NCI-H774 (cell line): ENCODE measurements around the gene SRP19.
"Not testable (repeated sequence)": the region's sequence is repeated elsewhere in the genome, so short reads cannot be mapped to it uniquely, and the experiment has no call there.

Experiments
- DNase-seq: peaks from one replicate; lab custom pipeline; 2025; lab: John Stamatoyannopoulos, UW

Gene SRP19

GRCh38 chr5:112860929-112861637 is at the start of gene SRP19:
TSS of gene SRP19 (plus strand) at chr5:112861287. CDS start at chr5:112861377, 90 bp downstream.
- peak; percentile 94 for DNase-seq

GRCh38 chr5:112812549-112812948 is 48.5 kb upstream of the SRP19 start:
- DNase-seq, result no peak

- no peak for DNase-seq
These were observed 40.8 kb upstream of the SRP19 start for GRCh38 chr5:112820246-112820645.

GRCh38 chr5:112822456-112822855 is 38.6 kb upstream of the SRP19 start:
- DNase-seq, result no peak

GRCh38 chr5:112823181-112823580 is 37.9 kb upstream of the SRP19 start:
- DNase-seq, result no peak

GRCh38 chr5:112823656-112824055 is 37.4 kb upstream of the SRP19 start:
- no peak for DNase-seq

GRCh38 chr5:112824197-112824596 is 36.9 kb upstream of the SRP19 start:
- DNase-seq, result no peak

GRCh38 chr5:112830378-112830777 is 30.7 kb upstream of the SRP19 start:
- no peak for DNase-seq

- no peak for DNase-seq
These were observed 27.1 kb upstream of the SRP19 start for GRCh38 chr5:112833971-112834370.

- DNase-seq, result no peak
These were observed 16.6 kb upstream of the SRP19 start for GRCh38 chr5:112844489-112844888.

- no peak for DNase-seq
These were observed 14.5 kb upstream of the SRP19 start for GRCh38 chr5:112846556-112846955.

- DNase-seq, result no peak
These were observed 13.8 kb upstream of the SRP19 start for GRCh38 chr5:112847306-112847705.

- peak; percentile 54 for DNase-seq
These were observed 12.8 kb upstream of the SRP19 start for GRCh38 chr5:112848116-112848811.

- no peak for DNase-seq
These were observed 11.2 kb upstream of the SRP19 start for GRCh38 chr5:112849912-112850311.

GRCh38 chr5:112854651-112855050 is 6.4 kb upstream of the SRP19 start:
- no peak for DNase-seq

GRCh38 chr5:112857866-112858265 is 3.2 kb upstream of the SRP19 start:
- no peak for DNase-seq

- not testable (repeated sequence) for DNase-seq
These were observed 537 bp upstream of the SRP19 start for GRCh38 chr5:112860571-112860928.

GRCh38 chr5:112861638-112861985 is 525 bp downstream of the SRP19 start:
- no peak for DNase-seq

GRCh38 chr5:112862085-112862484 is 998 bp downstream of the SRP19 start:
- no peak for DNase-seq

GRCh38 chr5:112863549-112863948 is 2.5 kb downstream of the SRP19 start:
- no peak for DNase-seq

GRCh38 chr5:112865128-112865527 is 4.0 kb downstream of the SRP19 start:
- no peak for DNase-seq

- DNase-seq, result no peak
These were observed 5.7 kb downstream of the SRP19 start for GRCh38 chr5:112866739-112867138.

- DNase-seq, result no peak
These were observed 6.3 kb downstream of the SRP19 start for GRCh38 chr5:112867411-112867810.

- no peak for DNase-seq
These were observed 8.9 kb downstream of the SRP19 start for GRCh38 chr5:112869948-112870347.
